ENCODE results near the gene RAB3GAP2.

DNA sequence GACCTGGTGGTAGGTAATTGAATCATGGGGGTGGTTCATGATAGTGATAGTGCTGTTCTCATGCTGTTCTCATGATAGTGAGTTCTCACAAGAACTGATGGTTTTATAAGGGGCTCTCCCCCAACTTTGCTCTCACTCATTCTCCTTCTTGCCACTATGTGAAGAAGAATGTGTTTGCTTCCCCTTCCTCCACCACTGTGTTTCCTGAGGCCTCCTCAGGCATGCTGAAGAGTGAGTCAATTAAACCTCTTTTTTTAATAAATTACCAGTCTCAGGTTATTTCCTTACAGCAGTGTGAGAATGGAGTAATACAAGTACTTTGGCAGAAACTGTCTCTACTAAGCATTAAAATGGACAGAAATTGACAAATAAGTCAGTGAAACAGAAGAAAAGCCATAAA lies 21.6 kb downstream of the RAB3GAP2 start:
- no peak for TF ChIP-seq FOXA1 (IDR thresholded peaks at IDR 0.05)
- no peak for TF ChIP-seq BHLHE40 (IDR thresholded peaks at IDR 0.05; ENCODE audit: borderline replicate concordance)
- TF ChIP-seq ARNT (IDR thresholded peaks at IDR 0.05): no peak
- TF ChIP-seq ELF4 (IDR thresholded peaks at IDR 0.05): no peak
- TF ChIP-seq, protein P1, sequence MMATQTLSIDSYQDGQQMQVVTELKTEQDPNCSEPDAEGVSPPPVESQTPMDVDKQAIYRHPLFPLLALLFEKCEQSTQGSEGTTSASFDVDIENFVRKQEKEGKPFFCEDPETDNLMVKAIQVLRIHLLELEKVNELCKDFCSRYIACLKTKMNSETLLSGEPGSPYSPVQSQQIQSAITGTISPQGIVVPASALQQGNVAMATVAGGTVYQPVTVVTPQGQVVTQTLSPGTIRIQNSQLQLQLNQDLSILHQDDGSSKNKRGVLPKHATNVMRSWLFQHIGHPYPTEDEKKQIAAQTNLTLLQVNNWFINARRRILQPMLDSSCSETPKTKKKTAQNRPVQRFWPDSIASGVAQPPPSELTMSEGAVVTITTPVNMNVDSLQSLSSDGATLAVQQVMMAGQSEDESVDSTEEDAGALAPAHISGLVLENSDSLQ (IDR thresholded peaks at IDR 0.05): no peak
- TF ChIP-seq SP1 (IDR thresholded peaks at IDR 0.05): no peak
- TF ChIP-seq FOXM1 (IDR thresholded peaks at IDR 0.05; ENCODE audit: borderline replicate concordance): no peak
- TF ChIP-seq HDGF (IDR thresholded peaks at IDR 0.05; ENCODE audit: borderline replicate concordance): no peak
- TF ChIP-seq ZNF384 (IDR thresholded peaks at IDR 0.05): no peak
- TF ChIP-seq SUZ12 (IDR thresholded peaks at IDR 0.05): no peak
- TF ChIP-seq NFRKB (IDR thresholded peaks at IDR 0.05): no peak
- no peak for TF ChIP-seq CTBP1 (IDR thresholded peaks at IDR 0.05; ENCODE audit: borderline replicate concordance)
- TF ChIP-seq TARDBP (IDR thresholded peaks at IDR 0.05): no peak

All from HEK293T (cell line).